BE2C (cell line): ENCODE results near the gene CST4.

Source experiments
- DNase-seq: peaks from one replicate; pipeline ENCODE4 v3.0.0-alpha.2; 2020
- H3K27me3 ChIP-seq: fragments of 250-450 bp; sonication (Bioruptor Pico); 2 replicates; pipeline ENCODE4 v1.5.1; 2020; ENCODE audit warnings: mild to moderate bottlenecking
- H3K36me3 ChIP-seq: fragments of 250-450 bp; sonication (Bioruptor Pico); 2 replicates; pipeline ENCODE4 v1.5.1; 2020; ENCODE audit warnings: mild to moderate bottlenecking
- H3K4me1 ChIP-seq: fragments of 250-450 bp; sonication (Bioruptor Pico); 2 replicates; pipeline ENCODE4 v1.5.1; 2020
- H3K4me3 ChIP-seq: 2 replicates; pipeline ENCODE4 v1.5.1; 2011; ENCODE audit warnings: low read depth, low read length
- H3K9me3 ChIP-seq: fragments of 250-450 bp; sonication (Bioruptor Pico); 2 replicates; pipeline ENCODE4 v1.5.1; 2020
- TF ChIP-seq, protein P1 (sequence below): IDR thresholded peaks from 2 replicates; pipeline ENCODE4 v1.5.1; 2012; ENCODE audit warnings: mild to moderate bottlenecking, low read depth, low read length

CST4 gene

DNA sequence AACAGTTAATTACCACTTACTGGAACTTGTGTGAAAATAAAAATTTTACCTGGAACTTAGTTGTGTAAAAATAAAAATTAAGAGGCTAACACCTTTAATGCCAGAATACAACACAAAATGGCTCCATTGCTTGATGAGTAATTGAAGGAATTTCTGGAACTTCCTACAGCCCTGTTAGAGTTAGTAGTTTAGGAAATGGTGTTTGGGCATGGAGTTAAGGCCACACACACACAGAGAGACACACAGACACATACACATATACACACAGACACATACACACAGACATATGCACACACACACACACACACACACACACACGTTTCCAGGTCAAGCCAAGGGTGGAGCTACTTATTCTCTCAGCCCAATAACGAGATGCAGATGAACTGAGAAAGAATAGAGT lies 30.5 kb downstream of the CST4 start:
- H3K4me1 ChIP-seq: no peaks in the 10 kb centered on the region
- H3K9me3 ChIP-seq: no peaks in the 10 kb centered on the region
- no peak overlapping the region for H3K4me3 ChIP-seq
- TF ChIP-seq, protein P1, sequence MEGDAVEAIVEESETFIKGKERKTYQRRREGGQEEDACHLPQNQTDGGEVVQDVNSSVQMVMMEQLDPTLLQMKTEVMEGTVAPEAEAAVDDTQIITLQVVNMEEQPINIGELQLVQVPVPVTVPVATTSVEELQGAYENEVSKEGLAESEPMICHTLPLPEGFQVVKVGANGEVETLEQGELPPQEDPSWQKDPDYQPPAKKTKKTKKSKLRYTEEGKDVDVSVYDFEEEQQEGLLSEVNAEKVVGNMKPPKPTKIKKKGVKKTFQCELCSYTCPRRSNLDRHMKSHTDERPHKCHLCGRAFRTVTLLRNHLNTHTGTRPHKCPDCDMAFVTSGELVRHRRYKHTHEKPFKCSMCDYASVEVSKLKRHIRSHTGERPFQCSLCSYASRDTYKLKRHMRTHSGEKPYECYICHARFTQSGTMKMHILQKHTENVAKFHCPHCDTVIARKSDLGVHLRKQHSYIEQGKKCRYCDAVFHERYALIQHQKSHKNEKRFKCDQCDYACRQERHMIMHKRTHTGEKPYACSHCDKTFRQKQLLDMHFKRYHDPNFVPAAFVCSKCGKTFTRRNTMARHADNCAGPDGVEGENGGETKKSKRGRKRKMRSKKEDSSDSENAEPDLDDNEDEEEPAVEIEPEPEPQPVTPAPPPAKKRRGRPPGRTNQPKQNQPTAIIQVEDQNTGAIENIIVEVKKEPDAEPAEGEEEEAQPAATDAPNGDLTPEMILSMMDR: no peak
- no peak for DNase-seq
- H3K27me3 ChIP-seq: peaks cover 3% of the 10 kb centered on the region; the same call in 1 of the 2 replicates
- H3K36me3 ChIP-seq: no peaks in the 10 kb centered on the region

DNA sequence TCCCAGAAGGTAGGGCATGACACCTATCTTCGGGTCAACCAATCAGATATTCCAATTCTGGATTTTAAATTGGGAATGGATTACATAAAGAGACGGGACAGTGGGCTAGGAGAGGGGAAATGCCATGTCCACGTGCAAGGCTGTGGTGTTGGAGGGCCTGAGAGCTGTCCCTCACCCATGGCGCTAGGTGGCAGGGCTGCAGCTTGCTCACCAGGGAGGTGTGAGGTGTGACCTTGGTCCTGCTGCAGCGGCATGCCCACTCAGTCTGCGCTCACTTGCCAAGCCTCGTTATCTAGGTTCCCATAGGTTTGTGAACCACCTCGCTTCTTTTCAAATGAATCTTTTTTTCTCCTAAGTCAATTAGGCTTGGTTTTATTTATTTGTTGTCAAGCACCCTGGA lies 31.6 kb downstream of the CST4 start:
- TF ChIP-seq, protein P1: no peak
- no peak for DNase-seq
- Histone ChIP-seq H3K4me3 (no peak overlapping the region), H3K9me3 (no peaks in the 10 kb centered on the region), H3K27me3 (peaks cover 3% of the 10 kb centered on the region; the same call in 1 of the 2 replicates), H3K36me3 (no peaks in the 10 kb centered on the region), H3K4me1 (no peaks in the 10 kb centered on the region)

DNA sequence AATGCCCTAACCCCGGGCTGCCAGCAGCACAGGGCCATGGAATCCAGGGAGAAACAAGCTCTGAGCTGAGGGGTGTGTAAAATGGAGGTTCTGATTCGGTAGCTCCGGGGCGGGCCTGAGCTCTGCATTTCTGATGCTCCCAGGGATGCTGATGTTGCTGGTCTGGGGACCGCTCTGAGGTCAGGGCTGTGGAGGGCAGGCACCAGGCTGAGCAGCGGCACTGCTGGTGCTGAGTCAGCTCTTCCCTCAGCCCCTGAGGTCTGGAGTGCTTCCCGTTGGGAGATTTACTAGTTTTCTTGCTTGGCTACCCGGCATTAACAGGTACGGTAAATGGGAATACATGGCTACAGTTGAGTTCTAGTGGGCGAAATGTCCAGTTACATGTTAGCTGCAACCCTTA lies 32.5 kb downstream of the CST4 start:
- Histone ChIP-seq H3K9me3 (no peaks in the 10 kb centered on the region), H3K27me3 (peaks cover 3% of the 10 kb centered on the region; the same call in 1 of the 2 replicates), H3K4me1 (no peaks in the 10 kb centered on the region), H3K36me3 (no peaks in the 10 kb centered on the region), H3K4me3 (no peak overlapping the region)
- no peak for DNase-seq
- TF ChIP-seq, protein P1: no peak

DNA sequence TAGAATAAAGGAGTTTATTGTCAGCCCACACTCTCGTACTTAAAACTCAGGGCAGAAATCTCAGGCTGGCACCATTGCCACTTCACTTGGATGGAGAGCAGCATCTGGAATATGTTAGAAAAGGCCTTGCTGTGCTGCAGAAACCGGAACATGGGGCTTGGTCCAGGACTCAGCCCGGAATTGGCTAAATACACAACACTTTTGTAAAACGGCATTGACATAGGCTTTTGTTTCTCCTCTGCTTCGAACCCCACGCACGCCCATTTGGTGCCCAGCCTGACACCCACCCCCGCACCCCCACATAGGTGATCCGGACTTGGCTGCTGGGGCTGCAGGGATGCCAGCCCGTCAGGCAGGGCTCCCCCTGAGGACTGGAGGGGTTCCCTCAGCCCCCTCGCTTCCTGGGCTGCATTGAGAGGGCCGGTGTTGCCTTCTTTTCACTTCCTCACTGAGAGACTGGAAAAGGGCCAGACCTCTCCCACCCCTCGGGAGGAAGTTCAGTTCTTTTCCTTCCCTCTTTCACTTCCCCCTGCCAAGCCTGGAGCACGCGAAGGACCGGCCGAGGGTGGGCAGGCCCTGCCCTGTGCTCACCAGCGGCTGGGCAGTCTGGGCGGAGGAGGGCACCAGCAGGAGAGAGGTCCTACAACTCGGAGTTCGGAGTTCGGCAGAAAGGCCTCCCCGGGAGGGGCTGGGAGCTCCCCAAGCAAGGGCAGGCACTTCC lies 33.2 kb downstream of the CST4 start:
- Histone ChIP-seq H3K4me1 (no peaks in the 10 kb centered on the region), H3K27me3 (peaks cover 3% of the 10 kb centered on the region; the same call in 1 of the 2 replicates), H3K4me3 (no peak overlapping the region), H3K36me3 (no peaks in the 10 kb centered on the region), H3K9me3 (no peaks in the 10 kb centered on the region)
- TF ChIP-seq, protein P1: no peak
- no peak for DNase-seq

DNA sequence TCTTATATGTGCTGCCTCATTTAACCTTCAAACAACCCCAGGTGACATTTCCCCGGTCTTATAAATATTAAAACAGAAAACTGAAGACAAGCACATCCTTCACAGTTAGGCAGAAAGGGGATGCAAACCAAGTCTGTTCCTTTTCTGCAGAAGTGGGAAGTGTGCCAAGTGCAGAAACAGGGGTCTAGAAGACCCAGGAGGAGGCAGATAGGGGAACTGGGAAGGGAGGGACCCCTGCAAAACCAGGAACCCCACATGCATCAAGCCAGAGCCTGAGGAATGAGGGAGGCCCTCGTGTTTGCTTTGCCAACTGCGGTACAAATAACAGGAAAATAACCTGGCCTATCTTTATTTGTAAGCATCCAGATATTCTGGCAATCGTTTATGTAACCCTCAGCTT lies 34.1 kb downstream of the CST4 start:
- no peaks in the 10 kb centered on the region for H3K9me3 ChIP-seq
- H3K4me3 ChIP-seq: no peak overlapping the region
- no peaks in the 10 kb centered on the region for H3K4me1 ChIP-seq
- TF ChIP-seq, protein P1: no peak
- H3K36me3 ChIP-seq: no peaks in the 10 kb centered on the region
- no peak for DNase-seq
- H3K27me3 ChIP-seq: peaks cover 3% of the 10 kb centered on the region; the same call in 1 of the 2 replicates

DNA sequence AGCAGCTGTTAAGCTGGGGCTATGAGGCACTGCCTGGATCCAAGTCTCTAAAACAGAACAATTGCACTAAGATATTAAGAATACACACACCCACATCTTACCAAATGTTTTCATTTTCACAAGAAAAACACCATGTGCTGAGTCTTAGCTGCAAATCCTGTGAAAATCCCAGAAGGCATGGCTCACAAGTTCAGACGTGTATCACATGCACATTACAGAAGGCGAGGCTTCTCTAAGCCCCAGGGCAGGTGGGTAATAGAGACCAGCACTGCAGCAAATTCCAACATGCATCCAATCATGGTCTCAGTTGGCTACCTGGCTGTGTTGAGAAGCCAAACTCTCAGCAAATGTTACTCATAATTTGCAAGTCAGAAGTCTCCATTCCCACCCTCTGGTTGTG lies 34.8 kb downstream of the CST4 start:
- no peaks in the 10 kb centered on the region for H3K9me3 ChIP-seq
- no peak overlapping the region for H3K4me3 ChIP-seq
- TF ChIP-seq, protein P1: no peak
- H3K4me1 ChIP-seq: no peaks in the 10 kb centered on the region
- H3K27me3 ChIP-seq: peaks cover 3% of the 10 kb centered on the region; the same call in 1 of the 2 replicates
- DNase-seq: no peak
- no peaks in the 10 kb centered on the region for H3K36me3 ChIP-seq
